WTC11 (cell line): Measurements from ENCODE around the gene SMAD7.

Experiments used
- ATF2 ChIP-seq: sonication (generic); formaldehyde crosslinking; IDR thresholded peaks from 2 replicates; pipeline ENCODE4 v1.8.1; 2022; ENCODE audit warnings: low read depth, missing genetic modification reagents, borderline replicate concordance
- E2F1 ChIP-seq: sonication (generic); formaldehyde crosslinking; IDR thresholded peaks from 2 replicates; pipeline ENCODE4 v1.8.0; 2022; ENCODE audit warnings: mild to moderate bottlenecking, missing genetic modification reagents
- FOXP4 ChIP-seq: sonication (generic); formaldehyde crosslinking; IDR thresholded peaks from 2 replicates; pipeline ENCODE4 v1.8.0; 2022; ENCODE audit warnings: mild to moderate bottlenecking, missing genetic modification reagents
- HMGXB4 ChIP-seq: sonication (generic); formaldehyde crosslinking; IDR thresholded peaks from 2 replicates; pipeline ENCODE4 v1.8.1; 2023; ENCODE audit warnings: mild to moderate bottlenecking, moderate library complexity, missing genetic modification reagents
- IRF1 ChIP-seq: sonication (generic); formaldehyde crosslinking; IDR thresholded peaks from 2 replicates; pipeline ENCODE4 v1.8.0; 2023; ENCODE audit warnings: missing genetic modification reagents
- IRF2 ChIP-seq: sonication (generic); formaldehyde crosslinking; IDR thresholded peaks from 2 replicates; pipeline ENCODE4 v1.8.0; 2022; ENCODE audit warnings: low read depth, missing genetic modification reagents, borderline replicate concordance
- KAT7 ChIP-seq: sonication (generic); formaldehyde crosslinking; IDR thresholded peaks from 2 replicates; pipeline ENCODE4 v1.8.1; 2023; ENCODE audit warnings: missing genetic modification reagents, mild to moderate bottlenecking, borderline replicate concordance
- MAX ChIP-seq: sonication (generic); formaldehyde crosslinking; IDR thresholded peaks from 2 replicates; pipeline ENCODE4 v1.8.0; 2022; ENCODE audit warnings: mild to moderate bottlenecking, missing genetic modification reagents
- SP1 ChIP-seq: sonication (generic); formaldehyde crosslinking; conservative IDR thresholded peaks from 2 replicates; pipeline ENCODE4 v1.8.1; 2022; ENCODE audit warnings: missing genetic modification reagents
- TP53 ChIP-seq: sonication (generic); formaldehyde crosslinking; IDR thresholded peaks from 2 replicates; pipeline ENCODE4 v1.8.1; 2023; ENCODE audit warnings: mild to moderate bottlenecking, missing genetic modification reagents
- ZNF121 ChIP-seq: sonication (generic); formaldehyde crosslinking; IDR thresholded peaks from 2 replicates; pipeline ENCODE4 v1.8.0; 2023; ENCODE audit warnings: missing genetic modification reagents
- TF ChIP-seq, protein P1 (sequence below): fragments of 200-600 bp; IDR thresholded peaks from 2 replicates; pipeline ENCODE4 v1.8.0; 2022; ENCODE audit warnings: antibody characterized with exemption

GRCh38 chr18:48991676-48992075 is 40.9 kb upstream of the SMAD7 start:
- TF ChIP-seq, protein P1, sequence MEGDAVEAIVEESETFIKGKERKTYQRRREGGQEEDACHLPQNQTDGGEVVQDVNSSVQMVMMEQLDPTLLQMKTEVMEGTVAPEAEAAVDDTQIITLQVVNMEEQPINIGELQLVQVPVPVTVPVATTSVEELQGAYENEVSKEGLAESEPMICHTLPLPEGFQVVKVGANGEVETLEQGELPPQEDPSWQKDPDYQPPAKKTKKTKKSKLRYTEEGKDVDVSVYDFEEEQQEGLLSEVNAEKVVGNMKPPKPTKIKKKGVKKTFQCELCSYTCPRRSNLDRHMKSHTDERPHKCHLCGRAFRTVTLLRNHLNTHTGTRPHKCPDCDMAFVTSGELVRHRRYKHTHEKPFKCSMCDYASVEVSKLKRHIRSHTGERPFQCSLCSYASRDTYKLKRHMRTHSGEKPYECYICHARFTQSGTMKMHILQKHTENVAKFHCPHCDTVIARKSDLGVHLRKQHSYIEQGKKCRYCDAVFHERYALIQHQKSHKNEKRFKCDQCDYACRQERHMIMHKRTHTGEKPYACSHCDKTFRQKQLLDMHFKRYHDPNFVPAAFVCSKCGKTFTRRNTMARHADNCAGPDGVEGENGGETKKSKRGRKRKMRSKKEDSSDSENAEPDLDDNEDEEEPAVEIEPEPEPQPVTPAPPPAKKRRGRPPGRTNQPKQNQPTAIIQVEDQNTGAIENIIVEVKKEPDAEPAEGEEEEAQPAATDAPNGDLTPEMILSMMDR = no peak
- TF ChIP-seq MAX (CRISPR knock-in tag) (no peak), HMGXB4 (no peak), SP1 (CRISPR knock-in tag) (no peak), E2F1 (CRISPR knock-in tag) (no peak), ZNF121 (CRISPR knock-in tag) (no peak), IRF2 (CRISPR knock-in tag) (no peak), IRF1 (CRISPR knock-in tag) (no peak), KAT7 (CRISPR knock-in tag) (no peak), ATF2 (no peak), TP53 (CRISPR knock-in tag) (no peak), FOXP4 (CRISPR knock-in tag) (no peak)
